HCT116 (cell line): ENCODE data around the gene ZNF134.

Experiments used
- CTCF ChIP-seq, 3 experiments: fragments of 200-600 bp in 1 of 3; sonication (generic) in 1 of 3; IDR thresholded peaks in 2 of 3; conservative IDR thresholded peaks in 1 of 3; 2 replicates each; pipeline ENCODE4 v1.5.1; 2012 to 2017; ENCODE audit warnings: low read depth in 2 of 3, low read length in 2 of 3, antibody characterized with exemption in 1 of 3, borderline replicate concordance in 1 of 3, control low read depth in 1 of 3, mild to moderate bottlenecking in 1 of 3, mixed read lengths in 1 of 3, mixed run types in 1 of 3, moderate library complexity in 1 of 3; ENCODE audit not compliant: insufficient read depth in 1 of 3
- EGR1 ChIP-seq: IDR thresholded peaks from 2 replicates; pipeline ENCODE4 v1.6.1; 2012; ENCODE audit warnings: low read depth
- EZH2 ChIP-seq: fragments of 200-600 bp; sonication (generic); IDR thresholded peaks from 2 replicates; pipeline ENCODE4 v1.6.1; 2017; ENCODE audit warnings: antibody characterized with exemption, mixed run types
- EZH2phosphoT487 ChIP-seq: fragments of 200-600 bp; IDR thresholded peaks from 2 replicates; pipeline ENCODE4 v1.6.1; 2018; ENCODE audit warnings: antibody characterized with exemption, borderline replicate concordance
- JUND ChIP-seq: IDR thresholded peaks from 2 replicates; pipeline ENCODE4 v1.6.1; 2012
- POLR2A ChIP-seq: IDR thresholded peaks from 2 replicates; pipeline ENCODE4 v1.7.0; 2011; ENCODE audit warnings: borderline replicate concordance; ENCODE audit not compliant: insufficient read depth, insufficient read length; ENCODE audit errors: extremely low read depth
- POLR2AphosphoS5 ChIP-seq: IDR thresholded peaks from 2 replicates; pipeline ENCODE4 v1.6.1; 2011; ENCODE audit warnings: mild to moderate bottlenecking, low read depth, low read length, moderate library complexity
- RAD21 ChIP-seq: IDR thresholded peaks from 2 replicates; pipeline ENCODE4 v1.6.1; 2012; ENCODE audit warnings: low read depth, mild to moderate bottlenecking
- REST ChIP-seq: IDR thresholded peaks from 2 replicates; pipeline ENCODE4 v1.6.1; 2012; ENCODE audit warnings: low read depth
- SIN3A ChIP-seq: IDR thresholded peaks from 2 replicates; pipeline ENCODE4 v1.6.1; 2012; ENCODE audit warnings: low read depth
- YY1 ChIP-seq: IDR thresholded peaks from 2 replicates; pipeline ENCODE4 v1.6.1; 2011; ENCODE audit warnings: low read length, low read depth, moderate library complexity, mild to moderate bottlenecking; ENCODE audit not compliant: insufficient replicate concordance; ENCODE audit errors: extremely low read depth
- ZFX ChIP-seq: fragments of 450-650 bp; IDR thresholded peaks from 2 replicates; pipeline ENCODE4 v1.6.1; 2017
- TF ChIP-seq, protein P1 (sequence below): IDR thresholded peaks from 2 replicates; pipeline ENCODE4 v1.6.1; 2012

- no peak for TF ChIP-seq POLR2AphosphoS5
- TF ChIP-seq CTCF (IDR thresholded peaks at IDR 0.05 in 2 of 3, conservative IDR thresholded peaks at IDR 0.05 in 1 of 3; ENCODE audit: borderline replicate concordance in 1 of 3, insufficient read depth in 1 of 3, low read depth in 2 of 3, low read length in 2 of 3) = no peak
- no peak for TF ChIP-seq POLR2A
- TF ChIP-seq EZH2phosphoT487 = no peak
- TF ChIP-seq EZH2 = no peak
- no peak for TF ChIP-seq YY1
- TF ChIP-seq EGR1 = no peak
- no peak for TF ChIP-seq SIN3A
- no peak for TF ChIP-seq JUND
- no peak for TF ChIP-seq REST
- TF ChIP-seq RAD21 = no peak
- TF ChIP-seq ZFX = no peak
- TF ChIP-seq, protein P1, sequence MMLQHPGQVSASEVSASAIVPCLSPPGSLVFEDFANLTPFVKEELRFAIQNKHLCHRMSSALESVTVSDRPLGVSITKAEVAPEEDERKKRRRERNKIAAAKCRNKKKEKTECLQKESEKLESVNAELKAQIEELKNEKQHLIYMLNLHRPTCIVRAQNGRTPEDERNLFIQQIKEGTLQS = no peak
Observed at GRCh38 chr19:57668635-57669034, 54.6 kb downstream of the ZNF134 start, which contains the start of gene ZSCAN4.
